ENCODE results near the gene ACTR5. TPM values are rescaled to one million over a fixed set of nuclear protein-coding genes. Genes with fewer than 3 reads are reported as not detected.

Gene ACTR5
- 9.8 and 16.4 TPM in 2 replicates for total RNA-seq (2014; rRNA removed; shearing (Covaris generic); ENCODE audit: low replicate concordance)

DNA sequence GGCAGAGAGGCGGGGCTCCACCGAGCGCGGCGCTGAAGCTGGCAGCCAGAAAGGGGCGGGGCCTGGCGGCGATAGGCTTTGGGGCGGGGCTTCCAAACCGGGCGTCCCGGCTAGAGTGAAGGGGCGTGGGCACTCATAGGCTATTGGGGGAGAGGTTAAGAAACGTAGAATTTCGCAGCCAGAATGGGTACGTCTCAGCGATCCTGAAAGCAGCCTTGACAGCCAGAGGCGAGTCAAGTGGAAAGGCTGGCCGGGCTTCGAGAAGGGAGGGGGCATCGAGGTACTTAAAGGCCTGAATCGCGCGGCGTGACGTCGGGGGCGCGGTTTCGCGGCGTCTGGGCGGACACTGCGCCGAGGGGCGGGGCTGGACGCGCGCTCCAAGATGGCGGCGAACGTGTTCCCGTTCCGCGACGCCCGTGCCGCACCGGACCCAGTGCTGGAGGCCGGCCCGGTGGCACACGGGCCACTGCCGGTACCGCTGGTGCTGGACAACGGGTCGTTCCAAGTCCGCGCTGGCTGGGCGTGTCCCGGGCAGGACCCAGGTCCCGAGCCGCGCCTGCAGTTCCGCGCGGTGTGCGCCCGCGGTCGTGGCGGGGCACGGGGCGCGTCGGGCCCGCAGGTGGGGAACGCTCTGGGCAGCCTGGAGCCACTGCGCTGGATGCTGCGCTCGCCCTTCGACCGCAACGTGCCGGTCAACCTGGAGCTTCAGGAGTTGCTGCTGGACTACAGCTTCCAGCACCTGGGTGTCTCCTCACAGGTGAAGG, at the start of gene ACTR5:
ACTR5 (plus strand) TSS at position 364 of the 764 bp plus-strand sequence; CDS start at position 383, 19 bp downstream.
- peak; percentile 86 for DNase-seq
- Histone ChIP-seq H3K4me3 (peak within 1 kb of the TSS; percentile 70), H3K9me3 (no peaks in the 10 kb centered on the region), H3K27me3 (no peaks in the 10 kb centered on the region), H3K36me3 (peaks cover 5% of the 10 kb centered on the region; the same call in 1 of the 2 replicates)

DNA sequence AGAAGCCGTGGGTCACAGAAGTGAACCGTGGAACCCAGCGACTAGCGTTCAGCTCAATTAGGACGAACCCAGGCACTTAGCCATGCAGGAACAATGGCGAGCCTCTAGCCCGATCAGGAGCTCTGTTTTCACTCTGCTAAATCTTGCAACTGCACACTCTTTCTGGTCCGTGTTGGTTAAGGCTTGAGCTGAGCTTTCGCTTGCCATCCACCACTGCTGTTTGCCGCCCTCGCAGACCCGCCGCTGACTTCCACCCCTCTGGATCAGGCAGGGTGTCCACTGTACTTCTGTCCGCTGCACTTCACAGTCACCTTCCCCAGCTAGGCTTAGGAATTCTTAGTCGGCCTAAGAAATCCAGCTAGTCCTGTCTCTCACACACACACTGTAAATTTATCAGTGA, 49.7 kb upstream of the ACTR5 start:
- DNase-seq: no peak
- Histone ChIP-seq H3K4me3 (no peak overlapping the region), H3K36me3 (no peaks in the 10 kb centered on the region)

DNA sequence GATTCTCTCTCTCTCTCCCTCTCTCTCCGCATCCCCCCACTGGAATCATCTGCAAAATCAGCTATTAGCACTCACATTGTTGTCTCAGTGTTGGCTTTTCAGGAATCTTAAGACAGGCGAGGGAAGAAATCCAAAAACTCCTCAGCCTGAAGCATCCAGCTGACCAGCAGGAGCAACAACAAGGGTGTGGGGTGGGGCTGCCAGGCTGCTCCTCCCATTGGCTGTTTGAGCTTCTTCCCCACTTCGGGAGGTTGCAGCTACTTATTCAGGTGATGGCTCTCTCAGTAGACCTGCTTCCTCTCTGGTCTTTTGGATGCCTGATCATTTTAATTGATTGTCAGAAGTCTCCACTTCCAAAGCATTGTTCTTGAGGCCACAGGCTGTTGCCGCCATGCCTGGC, 48.1 kb upstream of the ACTR5 start:
- Histone ChIP-seq H3K4me3 (no peak overlapping the region), H3K9me3 (no peaks in the 10 kb centered on the region), H3K36me3 (no peaks in the 10 kb centered on the region), H3K27me3 (peaks cover 55% of the 10 kb centered on the region)
- no peak for DNase-seq

More for the DNA sequence above, 49.7 kb upstream of the ACTR5 start:
- Histone ChIP-seq H3K27me3 (peaks cover 47% of the 10 kb centered on the region), H3K9me3 (no peaks in the 10 kb centered on the region)

GRCh38 chr20:38700926-38701325, 47.3 kb upstream of the ACTR5 start:
- H3K27me3 ChIP-seq: peaks cover 55% of the 10 kb centered on the region
- H3K36me3 ChIP-seq: no peaks in the 10 kb centered on the region
- DNase-seq: no peak
- no peak overlapping the region for H3K4me3 ChIP-seq
- H3K9me3 ChIP-seq: no peaks in the 10 kb centered on the region

- no peak overlapping the region for H3K4me3 ChIP-seq
- no peaks in the 10 kb centered on the region for H3K9me3 ChIP-seq
- DNase-seq: no peak
- H3K36me3 ChIP-seq: no peaks in the 10 kb centered on the region
- H3K27me3 ChIP-seq: peaks cover 52% of the 10 kb centered on the region
Measured at GRCh38 chr20:38703526-38703925, 44.7 kb upstream of the ACTR5 start.

DNA sequence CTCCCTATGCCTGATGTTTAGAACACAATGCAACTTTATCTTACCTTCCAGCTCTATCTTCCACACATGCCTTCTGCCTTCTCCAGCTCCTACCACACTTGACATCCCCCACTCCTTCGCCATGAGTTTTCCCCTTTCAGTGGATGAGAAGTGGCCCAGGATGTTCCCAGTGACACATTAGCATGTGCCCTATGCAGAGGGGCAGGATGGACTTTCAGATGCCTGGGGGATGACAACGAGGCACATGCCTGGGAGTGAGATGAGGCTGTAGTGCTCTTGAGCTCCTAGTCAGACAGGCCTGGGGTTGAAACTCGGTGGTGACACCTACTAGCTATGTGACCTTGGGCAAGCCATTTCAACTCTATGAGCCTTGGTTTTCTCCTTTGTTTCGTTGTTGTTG, 44.1 kb upstream of the ACTR5 start:
- Histone ChIP-seq H3K36me3 (no peaks in the 10 kb centered on the region), H3K9me3 (no peaks in the 10 kb centered on the region), H3K4me3 (no peak overlapping the region), H3K27me3 (peaks cover 52% of the 10 kb centered on the region)
- no peak for DNase-seq

- H3K9me3 ChIP-seq: no peaks in the 10 kb centered on the region
- peaks cover 37% of the 10 kb centered on the region for H3K27me3 ChIP-seq
- no peak overlapping the region for H3K4me3 ChIP-seq
- H3K36me3 ChIP-seq: no peaks in the 10 kb centered on the region
- no peak for DNase-seq
Measured at GRCh38 chr20:38706509-38706908, 41.8 kb upstream of the ACTR5 start.

- no peaks in the 10 kb centered on the region for H3K9me3 ChIP-seq
- DNase-seq: no peak
- H3K4me3 ChIP-seq: no peak overlapping the region
- H3K36me3 ChIP-seq: no peaks in the 10 kb centered on the region
- peaks cover 70% of the 10 kb centered on the region for H3K27me3 ChIP-seq
Measured at GRCh38 chr20:38714308-38714707, 34.0 kb upstream of the ACTR5 start.

DNA sequence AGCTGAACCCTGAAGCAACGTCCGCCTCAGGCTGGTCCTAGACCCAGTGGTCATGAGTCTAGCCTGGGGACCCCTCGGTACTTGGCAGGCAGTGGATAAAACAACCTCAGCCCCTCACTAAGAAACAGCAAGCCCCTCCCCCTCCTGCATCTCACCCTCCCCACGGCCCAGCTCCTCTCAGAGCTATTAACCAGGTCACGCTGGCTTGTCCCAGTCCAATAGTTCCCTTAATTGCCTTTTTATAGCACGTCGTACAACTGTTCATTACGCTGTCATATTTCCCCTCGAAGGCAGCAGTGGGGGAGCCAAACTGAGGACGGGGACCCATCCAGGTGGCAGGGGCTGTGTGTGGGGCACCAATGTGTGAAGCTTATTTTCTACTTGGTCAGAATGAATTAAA, 32.6 kb upstream of the ACTR5 start:
- no peaks in the 10 kb centered on the region for H3K9me3 ChIP-seq
- peaks cover 79% of the 10 kb centered on the region for H3K27me3 ChIP-seq
- H3K36me3 ChIP-seq: no peaks in the 10 kb centered on the region
- no peak overlapping the region for H3K4me3 ChIP-seq
- DNase-seq: no peak

DNA sequence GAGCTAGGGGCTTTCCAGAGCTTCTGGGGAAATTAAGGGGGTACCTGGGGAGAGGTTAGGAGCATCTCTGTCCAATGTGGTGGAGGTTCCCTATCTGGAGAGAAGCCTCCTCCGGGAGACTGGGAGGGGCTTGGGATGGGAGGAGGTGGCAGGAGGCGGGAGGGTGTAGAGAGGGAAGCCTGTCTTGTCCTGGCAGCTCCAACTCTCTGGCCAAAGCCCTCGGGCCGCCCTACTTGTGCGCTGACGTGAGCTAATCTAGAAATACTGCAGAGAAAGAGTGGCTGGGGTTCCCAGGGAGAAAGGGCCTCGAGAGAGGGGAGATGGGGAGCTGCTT, 25.6 kb upstream of the ACTR5 start:
- Histone ChIP-seq H3K4me3 (no peak overlapping the region), H3K36me3 (no peaks in the 10 kb centered on the region), H3K9me3 (no peaks in the 10 kb centered on the region), H3K27me3 (peaks cover 100% of the 10 kb centered on the region)
- DNase-seq: no peak

- Histone ChIP-seq H3K4me3 (no peak overlapping the region), H3K36me3 (no peaks in the 10 kb centered on the region), H3K27me3 (peaks cover 100% of the 10 kb centered on the region), H3K9me3 (no peaks in the 10 kb centered on the region)
- no peak for DNase-seq
Measured at GRCh38 chr20:38723017-38723847, 25.0 kb upstream of the ACTR5 start.

DNA sequence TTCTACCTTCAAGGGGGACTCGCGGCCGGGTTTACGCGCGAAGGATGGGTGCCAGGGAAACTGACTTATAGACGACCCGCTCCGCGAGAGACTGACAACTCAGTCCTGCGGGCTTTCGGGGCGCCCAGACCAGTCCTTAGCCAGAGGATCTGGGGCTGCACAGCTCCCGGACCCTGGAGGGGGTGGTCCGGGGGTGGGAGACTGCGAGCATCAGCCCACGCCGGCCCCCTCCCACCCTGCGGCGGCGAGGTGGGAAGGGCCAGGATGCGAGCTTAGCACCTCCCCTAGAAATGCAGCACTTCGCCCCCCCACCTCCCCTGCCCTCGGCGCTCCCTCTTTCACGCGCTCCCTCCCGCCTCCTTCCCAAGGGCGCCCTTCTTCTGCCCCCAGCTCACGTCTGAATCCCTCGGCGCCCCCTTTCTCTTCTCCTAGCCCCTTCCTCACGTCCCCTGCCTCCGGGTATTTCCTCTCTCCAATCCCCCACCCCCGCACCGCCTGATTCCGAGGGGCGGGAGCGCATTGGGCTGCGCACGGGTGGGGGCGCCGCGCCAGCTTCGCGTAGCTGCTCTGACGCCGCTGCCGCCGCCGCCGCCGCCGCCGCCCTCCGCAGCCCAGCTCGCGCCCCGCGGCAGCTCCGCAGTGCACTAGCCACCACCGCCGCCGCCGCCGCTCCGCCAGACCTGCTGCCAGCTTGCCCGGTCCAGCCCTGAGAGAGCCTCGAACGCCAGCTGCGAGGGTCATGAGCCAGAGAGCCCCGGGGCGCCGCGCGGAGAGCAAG, 24.2 kb upstream of the ACTR5 start, which contains the start of gene SLC32A1:
SLC32A1 (plus strand) TSS at position 639 of the 778 bp plus-strand sequence. CDS start 239 bp downstream, outside the sequence.
- peaks cover 100% of the 10 kb centered on the region for H3K27me3 ChIP-seq
- no peak for DNase-seq
- H3K36me3 ChIP-seq: no peaks in the 10 kb centered on the region
- H3K9me3 ChIP-seq: no peaks in the 10 kb centered on the region
- no peak within 1 kb of the TSS for H3K4me3 ChIP-seq

GRCh38 chr20:38724626-38725147, 23.6 kb upstream of the ACTR5 start:
- no peak for DNase-seq
- H3K4me3 ChIP-seq: no peak overlapping the region
- peaks cover 100% of the 10 kb centered on the region for H3K27me3 ChIP-seq
- no peaks in the 10 kb centered on the region for H3K9me3 ChIP-seq
- no peaks in the 10 kb centered on the region for H3K36me3 ChIP-seq

GRCh38 chr20:38725148-38725901, 22.9 kb upstream of the ACTR5 start:
- H3K9me3 ChIP-seq: no peaks in the 10 kb centered on the region
- DNase-seq: no peak
- H3K36me3 ChIP-seq: no peaks in the 10 kb centered on the region
- no peak overlapping the region for H3K4me3 ChIP-seq
- peaks cover 100% of the 10 kb centered on the region for H3K27me3 ChIP-seq

DNA sequence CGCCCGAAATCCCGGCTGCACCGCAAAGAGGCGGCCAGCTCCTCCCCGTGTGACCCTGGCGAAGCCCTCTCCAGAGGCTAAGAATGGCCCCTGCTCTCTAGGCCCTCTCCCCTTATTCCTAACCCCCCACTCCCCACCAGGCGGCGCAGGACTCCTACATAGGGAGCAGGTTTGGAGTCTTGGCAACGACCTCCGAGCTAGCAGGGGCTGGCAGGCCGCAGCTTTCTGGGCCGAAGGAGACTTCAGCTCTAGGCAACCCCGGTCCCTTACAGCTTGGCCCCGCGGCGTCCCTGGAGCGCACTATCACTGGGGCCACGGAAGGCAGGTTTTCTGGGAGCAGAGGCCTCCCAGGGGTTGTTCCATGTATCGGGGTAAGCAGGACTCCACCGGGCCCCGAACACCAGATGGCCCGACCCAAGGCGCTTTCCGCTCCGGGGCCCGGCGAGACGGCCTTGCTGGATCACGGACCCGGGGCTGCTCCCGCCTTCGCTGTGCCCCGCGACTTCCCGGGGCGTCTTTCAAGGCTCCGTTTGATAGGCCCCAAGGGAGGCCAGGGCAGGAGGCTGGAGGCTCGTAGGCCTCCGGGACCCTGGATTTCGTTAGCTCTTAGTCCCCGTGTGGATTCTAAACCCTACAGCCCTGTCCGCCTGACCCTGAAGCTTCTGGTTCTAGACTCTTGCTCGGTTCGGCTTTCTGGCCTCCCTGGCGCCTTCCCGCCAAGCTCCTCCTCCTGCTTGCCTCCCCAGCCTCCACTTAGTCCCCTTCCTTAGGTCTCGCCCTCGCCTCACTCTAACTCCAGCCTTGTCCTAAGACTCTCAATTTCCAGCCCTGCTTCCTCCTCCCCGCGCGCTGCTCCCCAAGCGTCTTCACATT, 22.1 kb upstream of the ACTR5 start:
- Histone ChIP-seq H3K9me3 (no peaks in the 10 kb centered on the region), H3K4me3 (no peak overlapping the region), H3K36me3 (no peaks in the 10 kb centered on the region), H3K27me3 (peaks cover 100% of the 10 kb centered on the region)
- peak; percentile 66 for DNase-seq

All from MG63 (cell line).